Thoracic aorta (tissue), 2 donors: Measurements from ENCODE around the gene ACVR2B. TPM values are rescaled to one million over a fixed set of nuclear protein-coding genes. Genes with fewer than 3 reads are reported as not detected.

Experiments used
- ATAC-seq: fragments of 150-250 bp; one replicate; pipeline ENCODE4 v1.8.0; 2017; ENCODE audit warnings: low read depth; ENCODE audit not compliant: insufficient number of reproducible peaks, low FRiP score
- DNase-seq: peaks from one replicate; pipeline ENCODE4 v3.0.0-alpha.2; 2020; ENCODE audit warnings: low spot score
- H3K27ac ChIP-seq, 2 donors: fragments of 200-600 bp; sonication (generic); 1 replicate in 1 of 2; 2 replicates in 1 of 2; pipeline ENCODE4 v1.5.1; 2016; ENCODE audit warnings: mild to moderate bottlenecking in 2 of 2, moderate library complexity in 2 of 2
- H3K27me3 ChIP-seq: fragments of 200-600 bp; sonication (generic); replicated peaks from 2 replicates; pipeline ENCODE4 v1.6.0; 2016; ENCODE audit warnings: mild to moderate bottlenecking; ENCODE audit not compliant: insufficient read depth
- H3K36me3 ChIP-seq: fragments of 200-600 bp; sonication (generic); one replicate; pipeline ENCODE4 v1.5.1; 2016
- H3K4me1 ChIP-seq, 2 donors: fragments of 200-600 bp; sonication (generic); 1 replicate in 1 of 2; 2 replicates in 1 of 2; pipeline versions ENCODE4 v1.5.1 to v1.6.0; 2016; ENCODE audit warnings: low read depth in 2 of 2, mild to moderate bottlenecking in 1 of 2; ENCODE audit not compliant: control insufficient read depth in 1 of 2
- H3K4me3 ChIP-seq: fragments of 200-600 bp; sonication (generic); 2 replicates; pipeline ENCODE4 v1.5.1; 2016; ENCODE audit warnings: mild to moderate bottlenecking
- H3K9me3 ChIP-seq: fragments of 200-600 bp; sonication (generic); 2 replicates; pipeline ENCODE4 v1.5.1; 2016
- total RNA-seq, 2 donors: library from RNA; depleted of rRNA; stranded (reverse); fragments of >200 nt; gene quantifications; one replicate each; pipeline versions ENCODE4 v1.1.0 to v1.2.3, GENCODE V29; 2016
- TF ChIP-seq, protein P1 (sequence below): fragments of 200-600 bp; sonication (generic); IDR thresholded peaks from one replicate; pipeline ENCODE4 v1.5.1; 2019; ENCODE audit warnings: antibody characterized with exemption

ACVR2B gene
- total RNA-seq, 2 donors from 2014 or later = 3.7 to 4.0 TPM

DNA sequence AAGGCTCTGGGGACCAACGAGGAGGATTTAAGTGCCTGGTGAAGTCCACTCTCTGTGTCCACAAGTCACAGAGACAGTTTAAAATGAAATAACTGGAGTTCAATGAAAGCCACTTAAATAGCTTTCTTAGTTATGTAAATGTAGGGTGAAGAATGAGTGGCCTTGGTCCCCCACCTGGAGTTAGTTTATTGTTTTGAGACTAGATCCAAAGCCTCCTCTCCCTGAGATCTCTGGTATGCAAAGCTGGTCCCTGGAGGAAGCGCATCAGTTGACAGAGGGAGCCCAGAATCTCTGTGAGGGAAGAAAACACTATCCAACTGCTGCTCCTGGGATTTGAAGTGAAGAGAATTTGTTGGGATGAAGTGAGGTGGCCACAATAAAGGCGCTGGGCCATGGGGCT, 83.0 kb downstream of the ACVR2B start:
- Histone ChIP-seq H3K36me3 (peaks cover 4% of the 10 kb centered on the region), H3K27me3 (no peaks in the 10 kb centered on the region), H3K27ac (no peak overlapping the region), H3K4me1 (no peaks in the 10 kb centered on the region), H3K4me3 (no peak overlapping the region), H3K9me3 (no peaks in the 10 kb centered on the region)
- no peak for DNase-seq
- no peak for ATAC-seq
- TF ChIP-seq, protein P1, sequence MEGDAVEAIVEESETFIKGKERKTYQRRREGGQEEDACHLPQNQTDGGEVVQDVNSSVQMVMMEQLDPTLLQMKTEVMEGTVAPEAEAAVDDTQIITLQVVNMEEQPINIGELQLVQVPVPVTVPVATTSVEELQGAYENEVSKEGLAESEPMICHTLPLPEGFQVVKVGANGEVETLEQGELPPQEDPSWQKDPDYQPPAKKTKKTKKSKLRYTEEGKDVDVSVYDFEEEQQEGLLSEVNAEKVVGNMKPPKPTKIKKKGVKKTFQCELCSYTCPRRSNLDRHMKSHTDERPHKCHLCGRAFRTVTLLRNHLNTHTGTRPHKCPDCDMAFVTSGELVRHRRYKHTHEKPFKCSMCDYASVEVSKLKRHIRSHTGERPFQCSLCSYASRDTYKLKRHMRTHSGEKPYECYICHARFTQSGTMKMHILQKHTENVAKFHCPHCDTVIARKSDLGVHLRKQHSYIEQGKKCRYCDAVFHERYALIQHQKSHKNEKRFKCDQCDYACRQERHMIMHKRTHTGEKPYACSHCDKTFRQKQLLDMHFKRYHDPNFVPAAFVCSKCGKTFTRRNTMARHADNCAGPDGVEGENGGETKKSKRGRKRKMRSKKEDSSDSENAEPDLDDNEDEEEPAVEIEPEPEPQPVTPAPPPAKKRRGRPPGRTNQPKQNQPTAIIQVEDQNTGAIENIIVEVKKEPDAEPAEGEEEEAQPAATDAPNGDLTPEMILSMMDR = no peak

DNA sequence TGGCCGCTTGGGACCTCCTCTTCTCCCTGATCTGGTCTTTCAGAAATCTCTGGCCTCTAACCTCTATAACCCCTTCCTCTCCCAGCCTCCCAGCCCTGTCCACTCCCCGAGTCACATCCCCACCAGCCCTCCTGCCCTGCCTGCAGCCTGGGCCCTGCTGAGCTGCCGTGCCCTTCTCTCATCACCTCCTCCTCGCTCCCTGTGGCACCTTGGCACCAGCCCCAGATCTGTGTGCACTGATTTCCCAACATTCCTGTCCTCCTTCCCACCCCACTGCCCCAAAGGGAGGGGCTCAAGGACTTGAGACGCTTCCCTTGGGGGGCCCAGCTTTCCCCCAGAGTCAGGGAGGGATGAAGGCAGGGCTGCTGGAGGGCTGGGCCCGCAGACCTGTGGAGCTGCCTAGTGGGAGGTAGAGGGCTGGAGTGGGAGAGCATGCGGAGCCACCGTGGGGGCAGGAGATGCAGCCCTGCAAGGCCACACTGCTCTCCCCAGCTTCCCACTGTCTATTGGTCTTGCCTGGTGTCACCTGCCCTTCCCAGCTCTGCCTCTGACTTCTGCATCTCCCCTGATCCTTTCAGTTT, 85.2 kb downstream of the ACVR2B start:
- Histone ChIP-seq H3K27me3 (no peaks in the 10 kb centered on the region), H3K4me1 (no peaks in the 10 kb centered on the region), H3K36me3 (peaks cover 4% of the 10 kb centered on the region), H3K9me3 (no peaks in the 10 kb centered on the region), H3K27ac (no peak overlapping the region), H3K4me3 (no peak overlapping the region)
- TF ChIP-seq, protein P1 = no peak
- no peak for DNase-seq
- no peak for ATAC-seq

DNA sequence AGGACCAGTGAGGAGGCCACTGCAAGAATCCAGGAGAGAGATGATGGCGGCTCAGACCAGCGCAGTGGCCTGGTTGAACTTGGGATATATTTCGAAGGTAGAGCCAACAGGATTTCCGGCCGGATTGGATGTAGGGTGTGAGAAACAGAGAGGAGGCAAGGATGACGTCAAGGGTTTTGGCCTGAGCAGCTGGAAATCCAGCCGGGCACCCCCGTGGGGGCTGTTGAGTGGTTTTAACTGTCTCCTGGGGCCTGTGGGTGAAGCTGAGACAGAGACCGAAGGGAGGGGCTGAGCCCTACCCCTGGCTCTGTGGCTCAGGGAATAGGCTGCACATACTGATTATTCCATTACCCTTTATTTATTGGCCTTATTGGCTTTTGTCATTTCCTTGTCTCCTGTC, 88.1 kb downstream of the ACVR2B start:
- no peaks in the 10 kb centered on the region for H3K36me3 ChIP-seq

More for the DNA sequence above, 88.1 kb downstream of the ACVR2B start:
- DNase-seq (no peak), ATAC-seq (no peak)
- Histone ChIP-seq H3K4me1 (no peaks in the 10 kb centered on the region), H3K27ac (no peak overlapping the region), H3K9me3 (no peaks in the 10 kb centered on the region), H3K27me3 (no peaks in the 10 kb centered on the region), H3K4me3 (no peak overlapping the region)
- TF ChIP-seq, protein P1 = no peak

Other genes starting within 250 kb of the ACVR2B start
- 1 to 10 TPM in 1 of 2 donors, under 1 TPM in 1; 0.99 to 2.2 TPM for gene SLC22A13, start 188.1 kb upstream of the ACVR2B start, total RNA-seq
- gene SLC22A14, start 171.6 kb upstream of the ACVR2B start, total RNA-seq = under 1 TPM in 1 of 2 donors, not detected in 1; 0.41 TPM
- 10 to 100 TPM in 1 of 2 donors, 1 to 10 TPM in 1; 1.8 to 38.7 TPM for gene XYLB, start 107.1 kb upstream of the ACVR2B start, total RNA-seq
- 10 to 100 TPM; 14.9 to 16.3 TPM for gene EXOG, start 42.5 kb downstream of the ACVR2B start, total RNA-seq
- 10 to 100 TPM in 1 of 2 donors, 1 to 10 TPM in 1; 5.4 to 14.4 TPM for gene SCN5A, start 195.8 kb downstream of the ACVR2B start, total RNA-seq